ENCODE data around the gene FBXW10B.
"Not testable (repeated sequence)": the region's sequence is repeated elsewhere in the genome, so short reads cannot be mapped to it uniquely, and the experiment has no call there.

Gene FBXW10B

GRCh38 chr17:15642014-15642413 is 22.5 kb upstream of the FBXW10B start:
- FAIRE-seq = not testable (repeated sequence)

GRCh38 chr17:15630930-15631453 is 11.5 kb upstream of the FBXW10B start:
- not testable (repeated sequence) for DNase-seq (ENCODE audit: insufficient read length, low spot score); FAIRE-seq

More at GRCh38 chr17:15642014-15642413, 22.5 kb upstream of the FBXW10B start:
- DNase-seq (ENCODE audit: insufficient read length, low spot score) = not testable (repeated sequence)

GRCh38 chr17:15629991-15630390 is 10.5 kb upstream of the FBXW10B start:
- not testable (repeated sequence) for DNase-seq (ENCODE audit: insufficient read length, low spot score); FAIRE-seq

- DNase-seq (ENCODE audit: insufficient read length, low spot score); FAIRE-seq: not testable (repeated sequence)
Observed at GRCh38 chr17:15623661-15624209, 4.2 kb upstream of the FBXW10B start.

GRCh38 chr17:15623255-15623654 is 3.8 kb upstream of the FBXW10B start:
- not testable (repeated sequence) for DNase-seq (ENCODE audit: insufficient read length, low spot score); FAIRE-seq

- DNase-seq (ENCODE audit: insufficient read length, low spot score); FAIRE-seq: not testable (repeated sequence)
Observed at GRCh38 chr17:15622124-15622523, 2.6 kb upstream of the FBXW10B start.

- not testable (repeated sequence) for DNase-seq (ENCODE audit: insufficient read length, low spot score); FAIRE-seq
Observed at GRCh38 chr17:15616828-15617227, 2.7 kb downstream of the FBXW10B start.

- not testable (repeated sequence) for FAIRE-seq; DNase-seq (ENCODE audit: insufficient read length, low spot score)
Observed at GRCh38 chr17:15615850-15616249, 3.7 kb downstream of the FBXW10B start.

- not testable (repeated sequence) for DNase-seq (ENCODE audit: insufficient read length, low spot score); FAIRE-seq
Observed at GRCh38 chr17:15613111-15613510, 6.4 kb downstream of the FBXW10B start.

- not testable (repeated sequence) for DNase-seq (ENCODE audit: insufficient read length, low spot score); FAIRE-seq
Observed at GRCh38 chr17:15592960-15593359, 26.5 kb downstream of the FBXW10B start.

- FAIRE-seq; DNase-seq (ENCODE audit: insufficient read length, low spot score): not testable (repeated sequence)
Observed at GRCh38 chr17:15591986-15592385, 27.5 kb downstream of the FBXW10B start.

- FAIRE-seq; DNase-seq (ENCODE audit: insufficient read length, low spot score): not testable (repeated sequence)
Observed at GRCh38 chr17:15590844-15591243, 28.7 kb downstream of the FBXW10B start.

GRCh38 chr17:15589544-15590536 is 29.7 kb downstream of the FBXW10B start:
- not testable (repeated sequence) for DNase-seq (ENCODE audit: insufficient read length, low spot score)
- FAIRE-seq = peak; percentile 18

- DNase-seq (ENCODE audit: insufficient read length, low spot score); FAIRE-seq: not testable (repeated sequence)
Observed at GRCh38 chr17:15588017-15588416, 31.5 kb downstream of the FBXW10B start.

GRCh38 chr17:15583313-15583712 is 36.2 kb downstream of the FBXW10B start:
- DNase-seq (ENCODE audit: insufficient read length, low spot score); FAIRE-seq: not testable (repeated sequence)

- DNase-seq (ENCODE audit: insufficient read length, low spot score); FAIRE-seq: not testable (repeated sequence)
Observed at GRCh38 chr17:15581462-15581861, 38.0 kb downstream of the FBXW10B start.

GRCh38 chr17:15576848-15577247 is 42.7 kb downstream of the FBXW10B start:
- not testable (repeated sequence) for FAIRE-seq; DNase-seq (ENCODE audit: insufficient read length, low spot score)

GRCh38 chr17:15574660-15575059 is 44.8 kb downstream of the FBXW10B start:
- not testable (repeated sequence) for FAIRE-seq; DNase-seq (ENCODE audit: insufficient read length, low spot score)

- FAIRE-seq; DNase-seq (ENCODE audit: insufficient read length, low spot score): not testable (repeated sequence)
Observed at GRCh38 chr17:15573870-15574269, 45.6 kb downstream of the FBXW10B start.
